ENCODE measurements around the gene TXLNG. TPM values are rescaled to one million over a fixed set of nuclear protein-coding genes. Genes with fewer than 3 reads are reported as not detected.
A peak's percentile ranks its signal among the peaks of the same experiment; 100 is the strongest.

Gene TXLNG
- total and polyA plus RNA-seq, 2 donors (not counting 3 experiments of a cell fraction or from before 2014, with no cell fraction given), result 6.8 to 7.6 TPM

GRCh38 chrX:16828124-16828908, 42.0 kb downstream of the TXLNG start:
- Histone ChIP-seq H3K79me2 (ENCODE audit: control insufficient read depth, insufficient read depth, low read length) (no peaks in the 10 kb centered on the region), H3K36me3 (ENCODE audit: control insufficient read depth in 2 of 2, extremely low read depth in 1 of 2, insufficient read depth in 2 of 2, low read length in 2 of 2) (no peaks in the 10 kb centered on the region), H4K20me1 (replicated peaks; ENCODE audit: control insufficient read depth, extremely low read depth, insufficient read depth, low read length) (no peaks in the 10 kb centered on the region), H3K4me2 (ENCODE audit: insufficient read depth, low read length) (peak overlapping the region; percentile 45), H3K4me3 (replicated peaks in 1 of 3; ENCODE audit: insufficient read depth in 1 of 3, low read depth in 1 of 3, low read length in 3 of 3) (no peak overlapping the region), H3K9me1 (replicated peaks; ENCODE audit: control insufficient read depth, extremely low read depth, insufficient read depth, low read length) (no peaks in the 10 kb centered on the region), H3K9me3 (replicated peaks; ENCODE audit: control insufficient read depth, insufficient read depth, low read length) (no peaks in the 10 kb centered on the region), H3K4me1 (ENCODE audit: control insufficient read depth, extremely low read depth, insufficient read depth, low read length) (peaks cover 31% of the 10 kb centered on the region), H3K9ac (replicated peaks; ENCODE audit: extremely low read depth, insufficient read depth, low read length) (peak overlapping the region; percentile 44), H3K27ac (ENCODE audit: insufficient read depth, low read depth, low read length) (peak overlapping the region; percentile 74), H3K27me3 (ENCODE audit: control insufficient read depth in 2 of 2, insufficient read depth in 2 of 2, low read length in 2 of 2) (no peaks in the 10 kb centered on the region), H2AFZ (ENCODE audit: low read depth, low read length) (no peak overlapping the region)
- ChIA-PET POLR2A (no interaction called here), CTCF (interaction anchor here (1.0 to 7.9 kb wide), 7 partner anchors 9 to 763 kb away, joined by 3 to 133 read pairs (median 12); no protein-coding TSS in a partner anchor)
- intact Hi-C loops (cut with micrococcal nuclease) (loop anchor here (1.0 to 10.0 kb wide), 4 partner anchors 10 to 766 kb away; no protein-coding TSS in a partner anchor), dilution Hi-C loops (cut with MboI; ENCODE audit: extremely low pct_ligation_motif_present, low sequenced_read_pairs) (no loop called here)
- peak; percentile 66 for DNase-seq (ENCODE audit: low read depth, low spot score)
- peak; percentile 83 for FAIRE-seq
- TF ChIP-seq POLR2A (IDR thresholded peaks at IDR 0.05; ENCODE audit: low read depth, low read length) (no peak), MYC (IDR thresholded peaks at IDR 0.05; ENCODE audit: low read depth, low read length) (no peak), GATA2 (IDR thresholded peaks at IDR 0.05; ENCODE audit: insufficient read depth, insufficient read length, low read depth, low read length) (peak; percentile 65), JUN (IDR thresholded peaks at IDR 0.05; ENCODE audit: borderline replicate concordance, insufficient read depth, insufficient read length, low read depth) (peak; percentile 41), MAX (IDR thresholded peaks at IDR 0.05; ENCODE audit: insufficient read depth, insufficient read length) (no peak)
- BruUV-seq (replicated peaks), result TSS peak; percentile 52

- Histone ChIP-seq H4K20me1 (replicated peaks; ENCODE audit: control insufficient read depth, extremely low read depth, insufficient read depth, low read length) (no peaks in the 10 kb centered on the region), H3K4me2 (ENCODE audit: insufficient read depth, low read length) (no peak overlapping the region), H3K36me3 (ENCODE audit: control insufficient read depth in 2 of 2, extremely low read depth in 1 of 2, insufficient read depth in 2 of 2, low read length in 2 of 2) (no peaks in the 10 kb centered on the region), H3K4me3 (replicated peaks in 1 of 3; ENCODE audit: insufficient read depth in 1 of 3, low read depth in 1 of 3, low read length in 3 of 3) (no peak overlapping the region), H3K27ac (ENCODE audit: insufficient read depth, low read depth, low read length) (no peak overlapping the region), H3K9ac (replicated peaks; ENCODE audit: extremely low read depth, insufficient read depth, low read length) (no peak overlapping the region), H3K9me1 (replicated peaks; ENCODE audit: control insufficient read depth, extremely low read depth, insufficient read depth, low read length) (no peaks in the 10 kb centered on the region), H3K27me3 (ENCODE audit: control insufficient read depth in 2 of 2, insufficient read depth in 2 of 2, low read length in 2 of 2) (no peaks in the 10 kb centered on the region), H3K79me2 (ENCODE audit: control insufficient read depth, insufficient read depth, low read length) (no peaks in the 10 kb centered on the region), H3K4me1 (ENCODE audit: control insufficient read depth, extremely low read depth, insufficient read depth, low read length) (peaks cover 16% of the 10 kb centered on the region), H3K9me3 (replicated peaks; ENCODE audit: control insufficient read depth, insufficient read depth, low read length) (no peaks in the 10 kb centered on the region), H2AFZ (ENCODE audit: low read depth, low read length) (no peak overlapping the region)
- intact Hi-C loops (cut with micrococcal nuclease) (no loop called here), dilution Hi-C loops (cut with MboI; ENCODE audit: extremely low pct_ligation_motif_present, low sequenced_read_pairs) (no loop called here)
- FAIRE-seq, result no peak
- BruUV-seq (replicated peaks), result no TSS peak
- POLR2A ChIA-PET, result no interaction called here
- CTCF ChIA-PET, result interaction anchor here (1.1 kb wide), 1 partner anchor 214 kb away, joined by 4 read pairs; no protein-coding TSS in a partner anchor
- DNase-seq (ENCODE audit: low read depth, low spot score), result no peak
- no peak for TF ChIP-seq MAX (IDR thresholded peaks at IDR 0.05; ENCODE audit: insufficient read depth, insufficient read length)
- no peak for TF ChIP-seq FOS (IDR thresholded peaks at IDR 0.05; ENCODE audit: borderline replicate concordance, insufficient read depth, low read length)
- no peak for TF ChIP-seq JUN (IDR thresholded peaks at IDR 0.05; ENCODE audit: borderline replicate concordance, insufficient read depth, insufficient read length, low read depth)
- TF ChIP-seq CTCF (IDR thresholded peaks at IDR 0.05; ENCODE audit: extremely low read depth in 1 of 2, insufficient read depth in 1 of 2, low read depth in 1 of 2, low read length in 2 of 2), result no peak
- TF ChIP-seq POLR2AphosphoS5 (IDR thresholded peaks at IDR 0.05; ENCODE audit: insufficient read depth, low read depth, low read length), result no peak
- TF ChIP-seq GATA2 (IDR thresholded peaks at IDR 0.05; ENCODE audit: insufficient read depth, insufficient read length, low read depth, low read length), result no peak
- TF ChIP-seq POLR2A (IDR thresholded peaks at IDR 0.05; ENCODE audit: low read depth, low read length), result no peak
- no peak for TF ChIP-seq MYC (IDR thresholded peaks at IDR 0.05; ENCODE audit: low read depth, low read length)
- TF ChIP-seq EZH2 (IDR thresholded peaks at IDR 0.05; ENCODE audit: borderline replicate concordance, low read depth, low read length, severe bottlenecking), result no peak
Observed at GRCh38 chrX:16832301-16832700, 46.0 kb downstream of the TXLNG start.

All from endothelial cell of umbilical vein (primary cell).